RCC 7860 (cell line): Measurements from ENCODE around the gene CD300LB.
"Not testable (repeated sequence)": the region's sequence is repeated elsewhere in the genome, so short reads cannot be mapped to it uniquely, and the experiment has no call there.

ENCODE experiments used
- DNase-seq: peaks from one replicate; pipeline ENCODE4 v3.0.0-alpha.2; 2015; ENCODE audit warnings: low spot score
- FAIRE-seq: peaks from 2 replicates; lab custom pipeline; 2012; peaks lifted over from hg19 to GRCh38; lab: Jason Lieb, UNC

The CD300LB gene

DNA sequence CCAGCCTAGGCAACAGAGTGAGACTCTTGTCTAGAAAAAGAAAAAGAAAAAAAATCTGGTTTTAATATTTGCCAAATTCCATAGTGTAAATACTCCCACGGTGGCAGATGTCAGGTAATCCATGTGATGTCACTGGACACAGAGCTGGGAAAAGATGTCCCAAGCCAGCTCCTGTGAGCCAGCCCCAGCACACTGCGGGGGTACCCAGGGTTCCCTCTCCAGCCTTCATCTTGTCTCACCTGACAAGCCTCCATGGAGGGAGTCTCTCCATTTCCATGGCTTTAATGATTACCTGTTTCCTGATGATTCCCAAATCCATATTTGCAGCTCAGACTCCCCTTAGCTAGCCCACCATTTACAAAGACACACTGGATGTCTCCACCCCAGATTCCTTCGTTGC is 4.6 kb downstream of the CD300LB start:
- FAIRE-seq = no peak
- DNase-seq = no peak

DNA sequence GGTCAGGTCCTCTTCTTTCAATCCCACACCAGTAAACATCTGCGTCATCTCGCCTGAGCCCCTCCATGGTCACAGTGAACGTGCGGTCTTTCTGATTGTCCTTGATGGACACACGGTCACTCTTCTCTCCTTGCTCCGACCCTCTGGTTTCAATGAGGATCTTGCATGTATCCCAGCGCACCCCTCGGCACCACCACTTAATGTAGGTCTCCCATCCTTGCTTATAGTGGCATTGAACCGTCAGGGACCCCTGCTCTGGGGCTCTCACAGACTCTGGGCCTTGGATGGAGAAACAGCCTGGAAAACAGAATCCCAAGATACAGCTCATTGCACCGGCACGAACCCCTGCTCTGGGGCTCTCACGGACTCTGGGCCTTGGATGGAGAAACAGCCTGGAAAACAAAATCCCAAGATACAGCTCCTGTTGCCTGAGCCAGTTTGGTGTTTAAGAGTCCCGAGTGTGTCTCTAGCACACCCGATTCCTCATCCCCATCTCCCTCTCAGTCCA is 5.4 kb downstream of the CD300LB start:
- FAIRE-seq = no peak
- no peak for DNase-seq

DNA sequence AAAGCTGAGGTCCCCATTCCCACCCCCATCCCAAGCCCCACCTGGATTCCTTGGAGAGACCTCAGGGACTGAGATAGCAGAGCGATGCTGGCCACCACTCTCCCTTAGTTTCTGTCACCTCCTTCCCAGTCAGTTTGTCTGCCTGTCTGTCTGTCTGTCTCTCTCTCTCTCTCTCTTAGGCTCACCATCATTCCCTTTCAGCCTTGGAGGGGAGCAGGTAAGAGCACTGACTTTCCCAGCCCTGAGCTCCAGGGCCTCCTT is 5.9 kb downstream of the CD300LB start:
- FAIRE-seq (no peak), DNase-seq (no peak)

DNA sequence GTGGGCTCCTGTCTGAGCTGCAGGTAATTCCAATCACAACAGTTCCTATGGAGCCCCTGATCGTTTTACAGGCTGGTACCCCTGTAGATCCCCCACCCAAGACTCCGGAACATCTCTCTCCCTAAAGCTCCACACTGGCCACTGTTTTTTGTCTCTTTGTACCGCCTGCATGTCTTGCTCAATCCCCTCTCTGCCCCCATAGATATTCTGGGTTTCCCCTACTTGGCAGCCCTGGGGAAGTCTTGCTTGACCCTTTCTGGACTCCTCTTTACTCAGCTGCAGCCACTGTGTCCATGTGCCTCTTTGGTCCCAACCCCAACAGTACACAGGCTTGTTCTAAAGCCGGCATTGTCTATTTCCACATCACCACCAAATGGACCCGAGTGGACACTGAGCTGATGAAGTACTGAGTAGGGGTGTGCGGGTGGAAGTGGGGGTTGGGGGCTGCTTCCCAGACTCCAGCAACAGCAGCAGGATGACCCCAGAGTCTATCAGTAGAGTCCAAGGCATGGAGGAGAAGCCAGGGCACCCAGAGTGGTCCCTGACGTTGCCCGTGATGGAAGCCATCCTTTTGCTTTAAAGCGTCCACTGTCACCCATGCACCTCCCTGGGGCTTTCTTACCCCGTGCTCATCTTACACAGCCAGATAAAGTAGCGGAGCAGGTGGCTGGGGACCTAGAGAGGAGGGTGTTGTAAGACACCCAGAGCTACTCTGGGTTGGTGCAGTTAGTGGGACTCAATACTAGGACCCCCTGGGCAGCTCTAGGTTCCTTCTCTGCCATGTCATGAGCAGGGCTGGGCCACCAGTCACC is 6.4 kb downstream of the CD300LB start:
- DNase-seq (no peak), FAIRE-seq (no peak)

DNA sequence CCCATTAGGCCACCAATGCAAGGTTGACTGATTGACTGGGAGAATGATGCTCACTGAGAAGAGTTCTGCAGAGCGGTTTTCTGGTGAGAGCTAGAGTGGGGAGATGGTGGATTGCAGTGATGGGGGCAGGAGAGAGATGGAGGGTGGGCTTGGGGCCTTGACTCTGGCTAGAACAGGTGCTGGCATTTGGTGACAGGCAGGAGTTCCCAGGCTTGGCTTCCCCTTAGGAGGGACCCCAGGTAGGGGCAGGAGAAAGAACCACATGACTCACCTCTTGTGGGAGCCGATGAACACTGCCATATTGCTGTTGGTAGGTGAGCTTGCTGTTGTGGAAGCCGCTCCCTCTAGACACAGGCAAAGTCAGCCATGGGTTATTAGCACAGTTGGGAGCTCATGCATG is 8.0 kb downstream of the CD300LB start:
- FAIRE-seq (no peak), DNase-seq (no peak)

DNA sequence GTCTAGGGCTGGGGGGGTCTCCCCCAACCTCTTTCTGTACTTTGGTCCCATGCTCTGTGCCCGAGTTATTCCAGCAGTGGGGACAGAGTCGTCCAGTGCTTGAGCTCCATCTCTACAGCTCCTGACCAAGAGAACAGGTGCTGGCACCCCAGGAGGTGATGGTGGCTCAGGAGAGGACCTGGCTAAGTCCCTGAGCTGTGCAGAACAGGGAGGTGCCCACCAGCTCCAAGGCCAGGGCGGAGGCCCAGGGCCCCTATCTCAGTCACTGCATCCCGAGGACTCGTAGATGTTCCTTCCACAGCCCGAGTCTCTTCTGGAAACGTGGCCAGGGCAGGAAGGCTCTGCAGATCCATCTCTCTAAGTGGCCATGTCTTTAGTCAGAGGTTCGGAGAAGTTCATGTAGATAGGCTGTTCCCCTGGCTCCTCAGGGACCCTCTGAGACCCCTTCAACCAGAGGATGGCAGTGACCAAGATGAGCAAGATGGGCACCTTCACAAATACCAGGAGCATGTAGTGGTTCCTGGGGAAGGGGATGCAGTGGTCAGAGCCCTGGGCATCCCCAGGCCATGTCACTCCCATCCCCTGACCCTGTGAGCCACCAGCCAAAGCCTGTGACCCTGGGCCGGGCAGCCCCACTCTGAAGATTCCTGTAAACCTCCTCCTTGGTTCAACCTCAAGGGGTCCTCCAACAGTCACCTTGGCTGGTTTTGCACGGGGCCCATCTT is 8.7 kb downstream of the CD300LB start:
- FAIRE-seq = no peak
- DNase-seq = no peak

DNA sequence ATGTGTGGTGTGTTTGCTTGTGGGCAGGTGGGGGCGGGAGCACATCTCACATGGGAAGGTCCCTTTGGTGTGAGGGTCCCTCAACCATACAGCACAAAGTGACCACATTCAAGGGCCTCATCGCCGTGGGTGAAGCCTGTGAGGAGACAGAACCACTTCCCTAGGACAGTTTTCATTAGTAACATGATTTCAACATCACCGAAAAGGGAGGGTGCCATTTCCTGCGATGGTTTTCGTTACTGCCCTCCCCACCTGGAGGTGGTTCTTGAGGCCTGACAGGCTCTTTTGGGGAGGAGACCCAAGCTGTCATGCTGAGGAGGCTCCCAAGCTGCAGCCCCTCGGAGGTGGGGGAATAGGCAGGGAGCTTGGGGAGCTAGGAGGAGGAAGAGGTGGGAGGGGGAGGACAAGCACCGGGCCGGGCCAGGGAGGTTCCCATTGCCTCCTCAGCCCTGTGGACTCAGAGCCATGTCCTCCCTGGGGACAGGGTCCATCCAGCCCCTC is 9.5 kb downstream of the CD300LB start:
- FAIRE-seq (no peak), DNase-seq (no peak)

DNA sequence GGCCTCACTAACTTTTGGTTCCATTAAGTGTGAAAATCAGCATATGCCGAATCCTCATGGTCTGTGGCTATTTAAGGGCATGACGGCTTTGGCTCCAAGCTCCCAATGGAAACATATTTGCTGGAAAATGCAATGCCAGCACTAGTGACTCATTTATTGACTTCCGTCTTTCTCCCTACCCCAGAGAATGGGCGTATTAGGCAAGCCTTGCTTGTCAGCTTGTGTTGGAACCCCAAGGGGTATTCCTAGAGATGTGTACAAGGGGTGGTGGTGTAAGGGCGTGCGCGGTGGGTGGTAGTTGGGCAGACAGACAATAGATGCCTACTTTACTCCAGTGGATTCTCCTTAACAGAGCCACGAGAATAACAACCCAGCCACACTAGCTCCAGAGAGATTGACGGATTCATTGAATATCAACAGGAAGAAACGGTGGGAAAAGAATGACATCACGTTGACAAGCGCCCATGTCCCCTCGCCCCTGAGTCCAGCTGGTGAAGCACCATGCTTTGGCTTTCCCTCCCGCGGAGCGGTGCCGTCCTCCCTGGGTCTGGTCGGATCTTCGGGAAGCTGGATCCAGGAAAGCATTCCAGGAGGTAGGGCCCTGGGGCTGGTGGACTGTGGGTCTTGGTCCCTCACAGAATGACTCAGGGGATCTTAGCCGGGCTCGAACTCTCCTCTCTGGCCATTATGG is 10.3 kb downstream of the CD300LB start:
- DNase-seq = no peak
- FAIRE-seq = no peak

DNA sequence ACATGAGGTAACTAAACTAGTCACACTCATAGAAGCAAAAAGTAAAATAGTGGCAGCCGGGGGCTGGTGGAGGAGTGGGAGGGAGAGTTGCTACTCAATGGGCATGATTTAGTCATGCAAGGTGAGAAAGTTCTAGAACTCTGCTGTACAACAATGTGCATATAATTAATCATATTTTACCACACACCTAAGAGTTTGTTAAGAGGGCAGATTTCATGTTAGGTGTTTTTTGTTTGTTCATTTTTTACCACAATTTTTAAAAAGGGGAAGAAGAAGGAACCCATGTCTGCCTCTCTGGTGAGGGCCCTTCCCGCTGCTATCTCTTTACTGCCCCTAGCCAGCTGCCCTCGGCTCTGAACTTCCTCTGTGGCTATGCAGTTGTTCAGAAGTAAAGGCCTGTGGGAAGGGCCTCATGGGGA is 11.2 kb downstream of the CD300LB start:
- FAIRE-seq (no peak), DNase-seq (no peak)

DNA sequence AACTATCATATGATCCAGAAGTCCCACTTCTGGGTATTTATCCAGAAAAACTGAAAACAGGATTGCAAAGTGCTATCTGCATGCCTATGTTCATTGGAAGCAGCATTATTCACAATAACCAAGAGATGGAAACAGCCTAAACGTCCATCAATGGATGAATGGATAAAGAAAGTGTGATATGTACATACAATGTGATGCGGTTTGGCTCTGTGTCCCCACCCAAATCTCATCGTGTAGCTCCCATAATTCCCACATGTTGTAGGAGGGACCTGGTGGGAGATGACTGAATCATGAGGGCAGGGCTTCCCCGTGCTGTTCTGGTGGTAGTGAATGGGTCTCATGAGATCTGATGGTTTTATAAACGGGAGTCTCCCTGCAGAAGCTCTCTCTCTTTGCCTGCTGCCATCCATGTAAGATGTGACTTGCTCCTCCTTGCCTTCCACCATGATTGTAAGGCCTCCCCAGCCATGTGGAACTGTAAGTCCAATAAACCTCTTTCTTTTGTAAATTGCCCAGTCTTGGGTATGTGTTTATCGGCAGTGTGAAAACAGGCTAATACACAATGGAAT is 12.8 kb downstream of the CD300LB start:
- not testable (repeated sequence) for FAIRE-seq

DNA sequence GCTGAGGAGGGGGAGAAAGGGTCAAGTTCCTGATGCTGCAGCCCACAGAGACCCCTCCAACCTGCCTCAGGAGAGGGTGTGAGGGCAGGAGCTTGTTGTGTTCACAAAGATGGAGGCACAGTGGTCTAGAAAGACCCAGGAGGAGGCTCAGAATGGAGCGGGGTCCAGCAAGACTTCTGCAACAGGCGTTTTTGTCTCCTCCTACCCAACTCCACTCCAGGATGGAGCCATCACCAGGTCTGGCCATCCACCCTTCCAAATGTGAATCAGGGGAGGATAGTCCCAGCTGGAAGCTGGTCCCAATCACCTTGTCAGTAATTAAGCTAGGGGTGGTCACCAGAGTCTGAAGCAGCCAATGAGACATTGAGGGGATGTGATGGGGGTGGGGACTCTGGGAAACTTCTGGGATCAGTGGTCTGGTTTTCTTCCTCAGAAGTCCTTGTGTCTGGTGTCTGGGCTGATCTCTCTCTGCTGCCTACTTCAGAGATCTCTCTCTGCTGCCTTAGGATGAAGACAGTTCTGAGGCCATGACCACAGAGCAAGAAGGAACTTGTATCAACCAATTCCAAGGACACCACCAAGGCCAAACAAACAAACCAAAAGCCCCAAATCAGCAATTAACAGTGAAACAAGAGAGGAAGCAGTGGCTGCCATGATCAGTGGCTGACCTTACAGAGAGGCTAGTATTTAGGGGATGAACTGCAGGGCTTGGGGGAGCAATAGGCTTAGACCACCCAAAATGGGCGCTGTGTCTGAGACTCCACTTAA is 14.5 kb downstream of the CD300LB start:
- DNase-seq (no peak), FAIRE-seq (no peak)

More for the DNA sequence above, 12.8 kb downstream of the CD300LB start:
- not testable (repeated sequence) for DNase-seq

DNA sequence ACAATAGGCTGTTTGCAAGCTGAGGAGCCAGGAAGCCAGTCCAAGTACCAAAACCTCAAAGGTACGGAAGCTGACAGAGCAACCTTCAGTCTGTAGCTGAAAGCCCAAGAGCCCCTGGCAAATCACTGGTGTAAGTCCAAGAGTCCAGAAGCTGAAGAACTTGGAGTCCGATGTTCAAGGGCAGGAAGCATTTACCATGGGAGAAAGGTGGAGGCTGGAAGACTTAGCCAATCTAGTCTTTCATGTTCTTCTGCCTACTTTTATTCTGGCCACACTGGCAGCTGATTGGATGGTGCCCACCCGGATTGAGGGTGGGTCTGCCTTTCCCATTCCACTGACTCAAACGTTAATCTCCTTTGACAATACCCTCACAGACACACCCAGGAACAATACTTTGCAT is 15.3 kb downstream of the CD300LB start:
- DNase-seq (no peak), FAIRE-seq (no peak)

DNA sequence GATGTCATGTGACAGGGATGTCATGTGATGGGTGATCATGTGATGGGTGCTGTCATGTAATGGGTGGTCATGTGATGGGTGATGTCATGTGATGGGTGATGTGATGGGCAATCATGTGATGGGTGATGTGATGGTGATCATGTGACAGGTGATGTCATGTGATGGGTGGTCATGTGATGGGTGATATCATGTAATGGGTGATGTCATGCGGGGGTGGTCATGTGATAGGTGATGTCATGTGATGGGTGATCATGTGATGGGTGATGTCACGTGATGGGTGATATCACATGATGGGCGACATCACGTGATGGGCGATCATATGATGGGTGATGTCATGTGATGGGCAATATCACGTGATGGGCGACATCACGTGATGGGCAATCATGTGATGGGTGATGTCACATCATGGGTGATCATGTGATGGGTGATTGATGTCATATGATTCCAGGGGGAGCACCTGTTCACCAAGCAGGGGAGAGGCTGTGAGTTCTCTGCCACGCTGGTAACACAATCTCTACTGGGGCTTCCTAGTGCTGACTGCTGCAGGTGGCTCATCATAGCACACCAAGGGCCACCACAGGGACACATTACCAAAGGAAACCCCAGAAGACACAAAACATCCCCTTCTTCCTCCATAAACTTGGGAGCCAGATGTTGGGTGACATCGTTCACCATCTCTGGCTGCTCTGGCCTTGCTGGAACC is 16.5 kb downstream of the CD300LB start:
- FAIRE-seq (no peak), DNase-seq (no peak)

DNA sequence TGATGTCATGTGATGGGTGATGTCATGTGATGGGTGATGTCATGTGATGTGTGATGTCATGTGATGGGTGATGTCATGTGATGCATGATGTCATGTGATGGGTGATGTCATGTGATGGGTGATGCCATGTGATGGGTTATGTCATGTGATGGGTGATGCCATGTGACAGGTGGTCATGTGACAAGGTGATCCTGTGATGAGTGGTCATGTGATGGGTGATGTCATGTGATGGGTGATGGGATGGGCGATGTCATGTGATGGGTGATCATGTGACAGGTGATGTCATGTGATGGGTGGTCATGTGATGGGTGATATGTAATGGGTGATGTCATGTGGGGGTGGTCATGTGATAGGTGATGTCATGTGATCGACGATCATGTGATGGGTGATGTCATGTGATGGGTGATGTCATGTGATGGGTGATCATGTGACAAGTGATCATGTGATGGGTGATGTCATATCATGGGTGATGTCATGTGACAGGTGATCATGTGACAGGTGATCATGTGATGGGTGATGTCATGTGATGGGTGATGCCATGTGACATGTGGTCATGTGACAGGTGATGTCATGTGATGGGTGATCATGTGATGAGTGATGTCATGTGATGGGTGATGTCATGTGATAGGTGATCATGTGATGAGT is 17.2 kb downstream of the CD300LB start:
- no peak for FAIRE-seq

DNA sequence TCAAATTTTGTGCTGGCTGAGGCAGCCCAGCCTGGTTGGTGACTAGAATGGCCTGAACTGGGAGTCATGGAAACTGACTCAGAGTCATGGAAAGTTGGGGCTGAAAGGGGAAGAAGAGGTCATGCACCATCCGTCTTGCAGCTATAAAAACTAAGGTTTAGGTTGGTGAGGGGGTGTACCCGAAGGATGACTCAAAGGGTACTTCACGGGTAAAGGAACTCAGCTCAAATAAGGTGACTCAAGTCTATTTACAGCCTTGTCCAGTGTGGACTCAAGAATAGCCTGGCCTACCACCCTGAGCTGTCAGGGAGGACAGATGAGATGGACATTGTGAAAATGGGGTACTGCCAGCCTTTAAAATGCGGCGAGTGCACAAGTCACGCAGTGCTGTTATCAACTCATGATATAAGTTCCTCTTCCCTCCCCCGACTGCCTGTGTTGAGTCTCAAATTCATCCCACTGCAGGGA is 18.6 kb downstream of the CD300LB start:
- no peak for FAIRE-seq
- DNase-seq = no peak

More for the DNA sequence above, 17.2 kb downstream of the CD300LB start:
- no peak for DNase-seq

DNA sequence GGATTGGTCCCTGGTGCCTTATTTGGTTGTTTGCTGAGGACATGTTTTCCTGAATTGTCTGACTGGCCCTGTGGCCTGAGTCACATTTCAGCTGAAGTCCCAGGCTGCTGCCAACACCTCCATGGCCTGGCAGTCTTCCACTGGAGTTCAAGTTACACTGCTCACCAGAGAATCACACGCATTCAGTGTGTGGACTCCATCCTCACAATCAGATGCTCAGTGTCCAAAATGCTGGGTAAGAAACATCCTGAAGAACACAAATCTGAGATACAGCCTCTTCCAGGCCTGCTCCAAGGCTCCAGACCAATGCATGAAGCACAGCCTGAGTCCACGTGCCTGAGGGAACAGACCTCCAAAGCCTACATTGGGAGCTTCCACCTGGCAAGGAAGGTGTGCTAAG is 19.2 kb downstream of the CD300LB start:
- DNase-seq (no peak), FAIRE-seq (no peak)

DNA sequence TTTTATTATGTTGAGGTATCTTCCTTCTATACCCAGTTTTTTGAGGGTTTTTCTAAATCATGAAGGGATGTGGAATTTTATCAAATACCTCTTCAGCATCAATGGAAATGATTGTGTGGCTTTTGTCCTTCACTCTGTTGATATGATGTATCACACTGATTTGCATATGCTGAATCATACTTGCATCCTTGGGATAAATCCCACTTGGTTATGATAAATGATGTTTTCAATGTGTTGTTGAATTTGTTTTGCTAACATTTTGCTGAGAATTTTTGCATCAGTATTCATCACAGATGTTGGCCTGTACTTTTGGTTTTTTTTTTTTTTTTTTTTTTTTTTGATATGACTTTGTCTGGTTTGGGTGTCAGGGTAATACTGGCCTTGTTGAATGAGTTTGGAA is 23.1 kb downstream of the CD300LB start:
- FAIRE-seq = no peak
- DNase-seq = no peak

DNA sequence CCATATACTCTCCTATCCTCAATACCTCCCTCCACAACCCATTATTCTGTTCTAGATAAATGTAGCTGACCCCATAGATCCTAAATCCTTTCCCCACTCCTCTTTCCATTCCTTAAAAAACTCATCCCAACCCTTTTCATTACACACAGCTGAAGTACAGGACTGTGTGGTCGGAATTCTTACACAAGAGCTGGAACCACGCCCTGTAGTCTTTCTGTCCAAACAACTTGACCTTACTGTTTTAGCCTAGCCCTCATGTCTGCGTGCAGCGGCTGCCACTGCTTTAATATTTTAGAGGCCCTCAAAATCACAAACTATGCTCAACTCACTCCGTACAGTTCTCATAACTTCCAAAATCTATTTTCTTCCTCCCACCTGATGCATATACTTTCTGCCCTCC is 27.3 kb downstream of the CD300LB start:
- not testable (repeated sequence) for FAIRE-seq, DNase-seq

DNA sequence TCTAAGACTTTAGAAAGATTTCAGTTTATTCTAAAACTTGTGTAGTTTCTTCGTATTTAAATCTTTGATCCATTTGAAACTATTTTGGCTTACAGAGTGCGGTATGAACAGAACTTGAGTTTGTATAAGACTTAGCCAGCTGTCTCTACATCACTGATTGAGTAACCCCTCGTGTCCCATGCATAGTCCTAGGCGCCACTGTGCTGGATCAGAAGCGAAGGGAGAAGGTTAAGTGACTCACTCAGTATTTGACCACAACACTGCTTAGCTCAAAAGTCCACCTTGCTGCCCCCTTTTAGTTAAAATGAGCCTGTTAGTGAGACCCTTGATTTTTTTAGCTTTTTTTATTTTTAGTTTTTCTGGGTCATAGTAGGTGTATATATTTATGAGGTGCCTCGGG is 28.4 kb downstream of the CD300LB start:
- FAIRE-seq (no peak), DNase-seq (no peak)
